Measurements from ENCODE around the gene HTR4.

- TF ChIP-seq POLR2A (IDR thresholded peaks at IDR 0.05) (no peak), POLR2AphosphoS5 (IDR thresholded peaks at IDR 0.05) (no peak), CTCF (IDR thresholded peaks at IDR 0.05) (no peak)
Observed at GRCh38 chr5:148482196-148482595, 172.1 kb downstream of the HTR4 start.
